GM23338 (cell line): ENCODE data around the gene NAPB. TPM values are rescaled to one million over a fixed set of nuclear protein-coding genes. Genes with fewer than 3 reads are reported as not detected.

Source experiments
- ATAC-seq: fragments of 200-7000 bp; cut with Tn5 transposase; 3 replicates; pipeline ENCODE4 v1.9.1; 2020
- DNase-seq: peaks from one replicate; pipeline ENCODE4 v3.0.0-alpha.2; 2015; ENCODE audit warnings: low spot score
- H2AFZ ChIP-seq: fragments of 200-600 bp; sonication (generic); 2 replicates; pipeline ENCODE4 v1.8.0; 2016; ENCODE audit warnings: antibody characterized with exemption, mild to moderate bottlenecking, moderate library complexity
- H3F3A ChIP-seq: fragments of 200-600 bp; sonication (generic); replicated peaks from 2 replicates; pipeline ENCODE4 v1.8.0; 2017; ENCODE audit warnings: antibody characterized with exemption, mixed run types, low read depth
- H3K27ac ChIP-seq: fragments of 200-600 bp; sonication (generic); 2 replicates; pipeline ENCODE4 v1.6.1; 2016; ENCODE audit warnings: low read depth
- H3K27me3 ChIP-seq: fragments of 200-600 bp; sonication (generic); 2 replicates; pipeline ENCODE4 v1.8.0; 2016; ENCODE audit warnings: mild to moderate bottlenecking, mixed run types, moderate library complexity; ENCODE audit not compliant: insufficient read depth
- H3K36me3 ChIP-seq: fragments of 200-600 bp; sonication (generic); 2 replicates; pipeline ENCODE4 v1.8.0; 2016; ENCODE audit warnings: mild to moderate bottlenecking; ENCODE audit not compliant: insufficient read depth
- H3K4me1 ChIP-seq: fragments of 200-600 bp; sonication (generic); 2 replicates; pipeline ENCODE4 v1.8.0; 2016; ENCODE audit warnings: mild to moderate bottlenecking, moderate library complexity; ENCODE audit not compliant: insufficient read depth
- H3K4me2 ChIP-seq: fragments of 200-600 bp; sonication (generic); 2 replicates; pipeline ENCODE4 v1.7.1; 2017; ENCODE audit warnings: mixed run types
- H3K4me3 ChIP-seq: fragments of 200-600 bp; sonication (generic); 2 replicates; pipeline ENCODE4 v1.6.1; 2016; ENCODE audit warnings: mixed run types
- H3K79me2 ChIP-seq: fragments of 200-600 bp; sonication (generic); replicated peaks from 2 replicates; pipeline ENCODE4 v1.8.0; 2017; ENCODE audit warnings: mild to moderate bottlenecking; ENCODE audit not compliant: insufficient read depth
- H3K9me2 ChIP-seq: fragments of 200-600 bp; sonication (generic); 2 replicates; pipeline ENCODE4 v1.8.0; 2017; ENCODE audit not compliant: insufficient read depth
- H4K20me1 ChIP-seq: fragments of 200-600 bp; sonication (generic); replicated peaks from 2 replicates; pipeline ENCODE4 v1.8.0; 2017; ENCODE audit warnings: mild to moderate bottlenecking; ENCODE audit not compliant: insufficient read depth
- H3K27ac Mint-ChIP-seq: 2 replicates; pipeline ENCODE4 v1.8.0; 2020; ENCODE audit warnings: inconsistent platforms, mild to moderate bottlenecking, moderate library complexity, mixed read lengths
- H3K27me3 Mint-ChIP-seq: 3 replicates; pipeline ENCODE4 v1.8.0; 2022; ENCODE audit warnings: low read depth, mild to moderate bottlenecking, moderate library complexity, mixed read lengths, inconsistent platforms; ENCODE audit not compliant: insufficient read depth, poor library complexity
- H3K36me3 Mint-ChIP-seq: 3 replicates; pipeline ENCODE4 v1.8.0; 2021; ENCODE audit warnings: low read depth, mild to moderate bottlenecking, inconsistent platforms, moderate library complexity, mixed read lengths
- H3K4me1 Mint-ChIP-seq: 3 replicates; pipeline ENCODE4 v1.8.0; 2020; ENCODE audit warnings: mild to moderate bottlenecking, inconsistent platforms, mixed read lengths
- H3K4me3 Mint-ChIP-seq: 3 replicates; pipeline ENCODE4 v1.8.0; 2021; ENCODE audit warnings: moderate library complexity, mild to moderate bottlenecking, inconsistent platforms, mixed read lengths
- H3K9me3 Mint-ChIP-seq: 3 replicates; pipeline ENCODE4 v1.8.0; 2020; ENCODE audit warnings: moderate library complexity, mild to moderate bottlenecking, inconsistent platforms, mixed read lengths
- EZH2 ChIP-seq: fragments of 200-600 bp; sonication (generic); IDR thresholded peaks from one replicate; pipeline ENCODE4 v1.8.0; 2017; ENCODE audit warnings: antibody characterized with exemption, mild to moderate bottlenecking, low read depth; ENCODE audit not compliant: unreplicated experiment
- EZH2phosphoT487 ChIP-seq: fragments of 200-600 bp; sonication (generic); IDR thresholded peaks from one replicate; pipeline ENCODE4 v1.8.1; 2018; ENCODE audit warnings: antibody characterized with exemption; ENCODE audit not compliant: unreplicated experiment
- JUNB ChIP-seq: IDR thresholded peaks from one replicate; pipeline ENCODE4 v1.6.1; 2016; ENCODE audit warnings: antibody characterized with exemption; ENCODE audit not compliant: unreplicated experiment
- POLR2AphosphoS5 ChIP-seq: IDR thresholded peaks from 2 replicates; pipeline ENCODE4 v1.6.1; 2016; ENCODE audit warnings: antibody characterized with exemption, low read depth
- STAT1 ChIP-seq: IDR thresholded peaks from one replicate; pipeline ENCODE4 v1.6.1; 2016; ENCODE audit warnings: antibody characterized with exemption; ENCODE audit not compliant: unreplicated experiment
- ZNF114 ChIP-seq: fragments of 250-450 bp; sonication (Bioruptor Pico); IDR thresholded peaks from 2 replicates; pipeline ENCODE4 v1.5.0; 2020; ENCODE audit warnings: mild to moderate bottlenecking, moderate library complexity
- ZNF331 ChIP-seq: fragments of 250-450 bp; sonication (Bioruptor Pico); IDR thresholded peaks from 2 replicates; pipeline ENCODE4 v1.5.0; 2020; ENCODE audit warnings: low read depth, mild to moderate bottlenecking, moderate library complexity
- polyA plus RNA-seq: library from polyadenylated mRNA; unstranded; fragments of >200 nt; fragmentation: Nextera tagmentation; extraction: Ambion mirVana; gene quantifications from 2 replicates; pipeline ENCODE4 v1.2.1, GENCODE V29; 2016
- total RNA-seq: library from RNA; depleted of rRNA; stranded (reverse); fragments of >200 nt; shearing (Covaris generic); gene quantifications from 2 replicates; pipeline ENCODE4 v1.2.3, GENCODE V29; 2014
- TF ChIP-seq, protein P1 (sequence below): IDR thresholded peaks from 2 replicates; pipeline ENCODE4 v1.6.1; 2016; ENCODE audit warnings: antibody characterized with exemption
- TF ChIP-seq, protein P2 (sequence below): IDR thresholded peaks from one replicate; pipeline ENCODE4 v1.6.1; 2018; ENCODE audit warnings: antibody characterized with exemption; ENCODE audit not compliant: unreplicated experiment

Gene NAPB
- total and polyA plus RNA-seq, 2 experiments from 2014 or later: 7.3 to 18.1 TPM

DNA sequence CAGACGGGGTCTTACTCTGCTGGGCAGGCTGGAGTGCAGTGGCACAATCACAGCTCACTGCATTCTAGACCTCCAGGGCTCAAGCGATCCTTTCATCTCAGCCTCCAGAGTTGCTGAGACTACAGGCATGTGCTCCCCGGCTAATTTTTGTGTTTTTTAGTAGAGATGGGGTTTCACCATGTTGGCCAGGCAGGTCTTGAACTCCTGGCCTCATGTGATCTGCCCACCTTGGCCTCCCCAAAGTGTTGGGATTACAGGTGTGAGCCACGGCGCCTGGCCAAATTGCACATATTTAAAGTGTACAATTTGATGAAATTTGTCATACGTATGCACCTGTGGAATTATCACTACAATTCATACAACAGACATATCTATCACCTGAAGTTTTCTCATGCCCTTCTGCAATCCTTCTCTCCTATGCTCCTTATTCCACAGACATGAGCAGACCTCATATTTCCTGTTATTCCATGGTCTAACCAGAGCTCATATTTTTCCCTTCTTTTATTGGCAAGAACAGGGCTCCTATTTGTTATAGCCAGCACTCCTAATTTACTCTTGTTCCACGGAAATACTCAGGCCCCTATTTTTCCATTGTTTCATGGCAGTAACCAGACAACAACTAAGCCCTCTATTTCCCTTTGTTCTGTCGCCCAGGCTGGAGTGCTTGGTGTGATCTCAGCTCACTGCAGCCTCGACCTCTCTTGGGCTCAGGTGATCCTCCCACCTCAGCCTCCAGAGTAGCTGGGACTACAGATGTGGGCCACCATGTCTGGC, 16.0 kb upstream of the NAPB start:
- Mint-ChIP-seq H3K4me3 (no peak overlapping the region), H3K9me3 (no peaks in the 10 kb centered on the region; the same call in 2 of the 3 replicates), H3K4me1 (no peaks in the 10 kb centered on the region), H3K36me3 (no peaks in the 10 kb centered on the region), H3K27me3 (peaks cover 6% of the 10 kb centered on the region), H3K27ac (no peak overlapping the region)
- Histone ChIP-seq H3K27ac (no peak overlapping the region), H3K27me3 (no peaks in the 10 kb centered on the region), H2AFZ (no peak overlapping the region), H3F3A (no peaks in the 10 kb centered on the region), H3K36me3 (no peaks in the 10 kb centered on the region), H3K9me2 (no peaks in the 10 kb centered on the region), H3K4me2 (no peak overlapping the region), H3K4me3 (no peak overlapping the region), H4K20me1 (no peaks in the 10 kb centered on the region), H3K79me2 (no peaks in the 10 kb centered on the region), H3K4me1 (no peaks in the 10 kb centered on the region)
- DNase-seq: no peak
- ATAC-seq: no peak
- TF ChIP-seq, protein P1, sequence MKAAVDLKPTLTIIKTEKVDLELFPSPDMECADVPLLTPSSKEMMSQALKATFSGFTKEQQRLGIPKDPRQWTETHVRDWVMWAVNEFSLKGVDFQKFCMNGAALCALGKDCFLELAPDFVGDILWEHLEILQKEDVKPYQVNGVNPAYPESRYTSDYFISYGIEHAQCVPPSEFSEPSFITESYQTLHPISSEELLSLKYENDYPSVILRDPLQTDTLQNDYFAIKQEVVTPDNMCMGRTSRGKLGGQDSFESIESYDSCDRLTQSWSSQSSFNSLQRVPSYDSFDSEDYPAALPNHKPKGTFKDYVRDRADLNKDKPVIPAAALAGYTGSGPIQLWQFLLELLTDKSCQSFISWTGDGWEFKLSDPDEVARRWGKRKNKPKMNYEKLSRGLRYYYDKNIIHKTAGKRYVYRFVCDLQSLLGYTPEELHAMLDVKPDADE: no peak
- no peak for TF ChIP-seq POLR2AphosphoS5
- TF ChIP-seq, protein P2, sequence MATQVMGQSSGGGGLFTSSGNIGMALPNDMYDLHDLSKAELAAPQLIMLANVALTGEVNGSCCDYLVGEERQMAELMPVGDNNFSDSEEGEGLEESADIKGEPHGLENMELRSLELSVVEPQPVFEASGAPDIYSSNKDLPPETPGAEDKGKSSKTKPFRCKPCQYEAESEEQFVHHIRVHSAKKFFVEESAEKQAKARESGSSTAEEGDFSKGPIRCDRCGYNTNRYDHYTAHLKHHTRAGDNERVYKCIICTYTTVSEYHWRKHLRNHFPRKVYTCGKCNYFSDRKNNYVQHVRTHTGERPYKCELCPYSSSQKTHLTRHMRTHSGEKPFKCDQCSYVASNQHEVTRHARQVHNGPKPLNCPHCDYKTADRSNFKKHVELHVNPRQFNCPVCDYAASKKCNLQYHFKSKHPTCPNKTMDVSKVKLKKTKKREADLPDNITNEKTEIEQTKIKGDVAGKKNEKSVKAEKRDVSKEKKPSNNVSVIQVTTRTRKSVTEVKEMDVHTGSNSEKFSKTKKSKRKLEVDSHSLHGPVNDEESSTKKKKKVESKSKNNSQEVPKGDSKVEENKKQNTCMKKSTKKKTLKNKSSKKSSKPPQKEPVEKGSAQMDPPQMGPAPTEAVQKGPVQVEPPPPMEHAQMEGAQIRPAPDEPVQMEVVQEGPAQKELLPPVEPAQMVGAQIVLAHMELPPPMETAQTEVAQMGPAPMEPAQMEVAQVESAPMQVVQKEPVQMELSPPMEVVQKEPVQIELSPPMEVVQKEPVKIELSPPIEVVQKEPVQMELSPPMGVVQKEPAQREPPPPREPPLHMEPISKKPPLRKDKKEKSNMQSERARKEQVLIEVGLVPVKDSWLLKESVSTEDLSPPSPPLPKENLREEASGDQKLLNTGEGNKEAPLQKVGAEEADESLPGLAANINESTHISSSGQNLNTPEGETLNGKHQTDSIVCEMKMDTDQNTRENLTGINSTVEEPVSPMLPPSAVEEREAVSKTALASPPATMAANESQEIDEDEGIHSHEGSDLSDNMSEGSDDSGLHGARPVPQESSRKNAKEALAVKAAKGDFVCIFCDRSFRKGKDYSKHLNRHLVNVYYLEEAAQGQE: no peak
- no peak for TF ChIP-seq ZNF114 (CRISPR knock-in tag)
- TF ChIP-seq STAT1: no peak
- no peak for TF ChIP-seq EZH2phosphoT487

DNA sequence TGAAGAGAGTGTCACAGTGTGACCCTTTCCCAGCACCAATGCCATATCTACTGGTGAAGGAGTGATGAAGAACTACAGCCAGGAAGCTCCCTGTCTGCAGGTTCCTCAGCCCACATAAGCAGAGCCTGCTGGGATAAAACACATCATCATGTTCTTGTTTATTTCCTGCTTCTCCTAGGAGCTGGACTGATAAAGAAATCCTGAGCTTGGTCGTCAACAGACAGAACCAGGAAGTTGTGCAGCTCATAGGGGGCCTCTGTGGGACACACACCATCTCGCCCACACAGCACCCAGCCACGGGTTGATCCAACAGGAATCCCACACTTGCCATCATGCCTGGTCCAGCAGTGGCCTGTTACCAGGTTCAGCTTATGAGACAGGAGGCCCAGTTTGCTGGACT, 15.4 kb upstream of the NAPB start:
- no peaks in the 10 kb centered on the region for H3K36me3 ChIP-seq
- Mint-ChIP-seq H3K27me3 (peaks cover 6% of the 10 kb centered on the region), H3K36me3 (no peaks in the 10 kb centered on the region), H3K4me3 (no peak overlapping the region), H3K4me1 (no peaks in the 10 kb centered on the region), H3K9me3 (no peaks in the 10 kb centered on the region; the same call in 2 of the 3 replicates), H3K27ac (no peak overlapping the region)
- H4K20me1 ChIP-seq: no peaks in the 10 kb centered on the region
- H3K9me2 ChIP-seq: no peaks in the 10 kb centered on the region
- H3K4me1 ChIP-seq: no peaks in the 10 kb centered on the region
- H3K79me2 ChIP-seq: no peaks in the 10 kb centered on the region
- ATAC-seq (no peak), DNase-seq (no peak)
- no peaks in the 10 kb centered on the region for H3K27me3 ChIP-seq
- H2AFZ ChIP-seq: 0 out of 2 replicates have a peak overlapping the region, but pooled peaks have one; percentile 52
- H3K4me3 ChIP-seq: no peak overlapping the region
- H3K27ac ChIP-seq: no peak overlapping the region
- no peaks in the 10 kb centered on the region for H3F3A ChIP-seq
- no peak overlapping the region for H3K4me2 ChIP-seq
- TF ChIP-seq ZNF331 (CRISPR knock-in tag) (no peak), EZH2 (no peak), JUNB (no peak)
- TF ChIP-seq, protein P1: no peak
